Measurements from ENCODE around the gene TEKT2. TPM values are rescaled to one million over a fixed set of nuclear protein-coding genes. Genes with fewer than 3 reads are reported as not detected.

TEKT2 gene
- total RNA-seq, result 0.15 and 0.32 TPM in 2 replicates

GRCh38 chr1:36083635-36084496, at the start of gene TEKT2:
Gene TEKT2, plus strand, starts transcription at chr1:36084094. Its CDS starts 828 bp downstream, at chr1:36084922.

GRCh38 chr1:36088577-36089392, 4.9 kb downstream of the TEKT2 start, which contains the start of gene ADPRS:
Gene ADPRS, plus strand, starts transcription at chr1:36088892. Its CDS starts 13 bp downstream, at chr1:36088905.

GRCh38 chr1:36125129-36125991, 41.5 kb downstream of the TEKT2 start, which contains the start of gene COL8A2:
Gene COL8A2, minus strand, starts transcription at chr1:36125222. Its CDS starts 24,980 bp downstream, at chr1:36100242.

Other genes with a start within 250 kb of the TEKT2 start
- gene AGO1, start 200.9 kb upstream of the TEKT2 start, total RNA-seq, result 7.4 and 9.1 TPM in 2 replicates
- 6.2 and 10.9 TPM in 2 replicates for gene AGO3, start 153.0 kb upstream of the TEKT2 start, total RNA-seq
- 39.3 and 42.2 TPM in 2 replicates for gene ADPRS, start 4.8 kb downstream of the TEKT2 start, total RNA-seq
- under 0.01 and 0.76 TPM in 2 replicates for gene COL8A2, start 41.1 kb downstream of the TEKT2 start, total RNA-seq
- 146 and 167 TPM in 2 replicates for gene TRAPPC3, start 65.4 kb downstream of the TEKT2 start, total RNA-seq
- gene MAP7D1, start 72.1 kb downstream of the TEKT2 start, total RNA-seq, result 62.4 and 93.2 TPM in 2 replicates
- gene THRAP3, start 140.3 kb downstream of the TEKT2 start, total RNA-seq, result 95.2 and 127 TPM in 2 replicates
- 0.91 and 0.97 TPM in 2 replicates for gene SH3D21, start 222.3 kb downstream of the TEKT2 start, total RNA-seq
- gene EVA1B, start 239.6 kb downstream of the TEKT2 start, total RNA-seq, result 170 and 275 TPM in 2 replicates

All from epithelial cell of umbilical artery (primary cell).